ENCODE measurements around the gene FRY. TPM values are rescaled to one million over a fixed set of nuclear protein-coding genes. Genes with fewer than 3 reads are reported as not detected.

Gene FRY
- total RNA-seq, 2 experiments from 2014 or later, result 13.1 to 13.8 TPM

GRCh38 chr13:32136716-32137115 lies 105.1 kb downstream of the FRY start:
- ChIA-PET CTCF (interaction anchor here (1.3 kb wide), 1 partner anchor 29 kb away, joined by 3 read pairs; no protein-coding TSS in a partner anchor), POLR2A (no interaction called here)
- Mint-ChIP-seq H3K27ac (no peak overlapping the region), H3K4me1 (no peaks in the 10 kb centered on the region), H3K36me3 (ENCODE audit: low read depth) (peaks cover under 1% of the 10 kb centered on the region), H3K9me3 (no peaks in the 10 kb centered on the region), H3K27me3 (no peaks in the 10 kb centered on the region), H3K4me3 (no peak overlapping the region)
- DNase-seq, result no peak

DNA sequence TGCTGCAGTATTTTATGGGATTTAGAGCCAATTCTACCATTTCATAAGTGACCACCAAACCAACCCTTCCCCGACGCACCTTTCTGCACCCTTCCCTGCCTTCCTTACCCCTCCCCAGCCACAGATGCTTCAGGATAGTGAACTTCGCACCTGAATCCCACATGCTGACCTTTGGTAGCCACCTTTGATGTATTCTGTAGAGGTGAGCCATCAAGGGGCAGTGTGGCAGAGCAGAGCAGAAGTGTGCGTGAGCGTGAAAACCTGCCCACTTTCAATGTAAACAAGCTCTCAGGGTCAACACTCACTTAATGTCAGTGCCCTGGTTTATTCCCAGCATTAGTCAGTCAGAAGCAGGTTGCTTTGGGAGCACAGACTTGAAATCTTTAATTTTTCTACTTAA lies 107.7 kb downstream of the FRY start:
- CTCF ChIA-PET, result no interaction called here
- no peaks in the 10 kb centered on the region for H3K36me3 Mint-ChIP-seq (ENCODE audit: low read depth)
- no peak overlapping the region for H3K4me3 Mint-ChIP-seq
- no peaks in the 10 kb centered on the region for H3K9me3 Mint-ChIP-seq
- DNase-seq, result no peak
- H3K27me3 Mint-ChIP-seq, result no peaks in the 10 kb centered on the region
- H3K27ac Mint-ChIP-seq, result no peak overlapping the region
- POLR2A ChIA-PET, result no interaction called here
- no peaks in the 10 kb centered on the region for H3K4me1 Mint-ChIP-seq

- H3K27me3 Mint-ChIP-seq, result no peaks in the 10 kb centered on the region
- DNase-seq, result no peak
- no peak overlapping the region for H3K4me3 Mint-ChIP-seq
- ChIA-PET POLR2A (no interaction called here), CTCF (no interaction called here)
- no peaks in the 10 kb centered on the region for H3K9me3 Mint-ChIP-seq
- H3K36me3 Mint-ChIP-seq (ENCODE audit: low read depth), result no peaks in the 10 kb centered on the region
- no peak overlapping the region for H3K27ac Mint-ChIP-seq
- no peaks in the 10 kb centered on the region for H3K4me1 Mint-ChIP-seq
Observed at GRCh38 chr13:32140109-32140508, 108.5 kb downstream of the FRY start.

GRCh38 chr13:32141462-32141861 lies 109.9 kb downstream of the FRY start:
- Mint-ChIP-seq H3K4me3 (no peak overlapping the region), H3K36me3 (ENCODE audit: low read depth) (no peaks in the 10 kb centered on the region), H3K27ac (no peak overlapping the region), H3K27me3 (no peaks in the 10 kb centered on the region), H3K9me3 (no peaks in the 10 kb centered on the region), H3K4me1 (no peaks in the 10 kb centered on the region)
- ChIA-PET POLR2A (no interaction called here), CTCF (no interaction called here)
- no peak for DNase-seq

- POLR2A ChIA-PET, result no interaction called here
- CTCF ChIA-PET, result no interaction called here
- Mint-ChIP-seq H3K4me3 (no peak overlapping the region), H3K4me1 (no peaks in the 10 kb centered on the region), H3K36me3 (ENCODE audit: low read depth) (no peaks in the 10 kb centered on the region), H3K27me3 (no peaks in the 10 kb centered on the region), H3K27ac (no peak overlapping the region), H3K9me3 (no peaks in the 10 kb centered on the region)
- DNase-seq, result no peak
Observed at GRCh38 chr13:32142115-32142514, 110.5 kb downstream of the FRY start.

DNA sequence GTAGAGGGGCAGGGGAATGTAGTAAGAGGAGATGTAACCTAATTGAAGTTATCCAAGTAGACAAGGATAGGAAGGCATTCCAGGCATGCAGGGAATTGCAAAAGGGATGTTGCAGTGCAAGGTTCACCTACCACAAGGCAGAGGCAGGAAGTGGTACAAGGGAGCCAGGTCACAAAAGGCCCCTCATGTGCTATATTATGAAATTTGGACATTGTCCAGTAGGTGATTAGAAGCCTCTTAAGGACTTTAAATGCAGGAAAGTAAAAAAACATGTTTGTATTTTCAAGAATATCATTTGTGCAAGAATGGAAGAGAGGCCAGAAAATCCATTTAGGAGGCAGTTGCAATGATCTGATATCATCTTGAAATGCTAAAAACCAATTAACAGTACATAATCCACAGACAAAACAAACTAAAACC lies 111.4 kb downstream of the FRY start:
- ChIA-PET POLR2A (no interaction called here), CTCF (interaction anchor here (1.1 kb wide), 1 partner anchor 15 kb away, joined by 3 read pairs; no protein-coding TSS in a partner anchor)
- H3K9me3 Mint-ChIP-seq, result no peaks in the 10 kb centered on the region
- H3K4me1 Mint-ChIP-seq, result no peaks in the 10 kb centered on the region
- H3K27ac Mint-ChIP-seq, result no peak overlapping the region
- no peaks in the 10 kb centered on the region for H3K36me3 Mint-ChIP-seq (ENCODE audit: low read depth)
- no peak overlapping the region for H3K4me3 Mint-ChIP-seq
- no peak for DNase-seq
- no peaks in the 10 kb centered on the region for H3K27me3 Mint-ChIP-seq

GRCh38 chr13:32147193-32147592 lies 115.6 kb downstream of the FRY start:
- no peak for DNase-seq
- Mint-ChIP-seq H3K4me1 (no peaks in the 10 kb centered on the region), H3K27ac (no peak overlapping the region), H3K9me3 (no peaks in the 10 kb centered on the region), H3K27me3 (no peaks in the 10 kb centered on the region), H3K4me3 (no peak overlapping the region), H3K36me3 (ENCODE audit: low read depth) (no peaks in the 10 kb centered on the region)
- ChIA-PET CTCF (interaction anchor here (1.5 kb wide), 1 partner anchor 17 kb away, joined by 3 read pairs; no protein-coding TSS in a partner anchor), POLR2A (no interaction called here)

- no peaks in the 10 kb centered on the region for H3K27me3 Mint-ChIP-seq
- H3K36me3 Mint-ChIP-seq (ENCODE audit: low read depth), result no peaks in the 10 kb centered on the region
- ChIA-PET POLR2A (no interaction called here), CTCF (interaction anchor here (1.5 kb wide), 1 partner anchor 16 kb away, joined by 3 read pairs; no protein-coding TSS in a partner anchor)
- H3K4me3 Mint-ChIP-seq, result no peak overlapping the region
- H3K27ac Mint-ChIP-seq, result no peak overlapping the region
- DNase-seq, result no peak
- H3K9me3 Mint-ChIP-seq, result no peaks in the 10 kb centered on the region
- H3K4me1 Mint-ChIP-seq, result no peaks in the 10 kb centered on the region
Observed at GRCh38 chr13:32147976-32148375, 116.4 kb downstream of the FRY start.

DNA sequence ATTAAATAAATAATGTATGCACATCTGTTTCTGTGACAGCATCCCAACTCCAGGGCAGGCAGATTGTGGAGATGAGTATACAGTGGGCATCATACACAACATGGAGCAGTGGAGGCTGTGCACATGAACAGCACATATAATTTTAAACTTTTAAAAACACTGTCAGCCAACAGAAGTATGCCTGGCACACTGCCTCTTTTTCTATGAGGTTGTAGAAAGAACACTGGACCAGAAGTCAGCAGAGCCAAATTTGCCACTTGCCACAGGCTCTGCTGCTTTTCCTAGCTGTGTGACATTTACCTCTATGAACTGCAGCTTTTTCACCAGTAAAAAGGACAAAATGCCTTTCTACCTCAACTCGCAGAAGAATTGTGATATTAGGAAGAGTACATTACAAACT lies 118.7 kb downstream of the FRY start:
- Mint-ChIP-seq H3K27ac (no peak overlapping the region), H3K27me3 (no peaks in the 10 kb centered on the region), H3K4me1 (no peaks in the 10 kb centered on the region), H3K4me3 (no peak overlapping the region), H3K9me3 (no peaks in the 10 kb centered on the region), H3K36me3 (ENCODE audit: low read depth) (no peaks in the 10 kb centered on the region)
- no peak for DNase-seq
- CTCF ChIA-PET, result no interaction called here
- POLR2A ChIA-PET, result no interaction called here

DNA sequence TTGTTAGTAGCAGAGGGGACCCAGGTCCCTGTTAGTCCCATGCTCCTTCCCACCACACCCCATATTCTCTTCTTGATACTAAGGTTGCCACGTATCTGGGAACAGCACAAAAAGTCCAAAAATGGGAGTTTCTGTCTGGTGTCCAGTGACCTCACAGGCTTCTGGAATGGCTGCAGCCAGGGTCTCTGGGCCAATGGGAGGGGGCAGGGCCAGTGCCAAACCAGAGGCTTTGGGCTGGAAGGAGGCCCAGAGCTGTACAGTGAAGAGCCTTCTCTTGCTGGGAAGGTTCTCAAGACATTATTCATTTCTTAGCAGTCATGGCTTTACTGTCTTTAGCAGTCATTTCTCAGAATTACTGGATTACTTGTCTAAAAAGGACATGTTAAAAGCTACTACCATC lies 119.2 kb downstream of the FRY start:
- DNase-seq, result no peak
- Mint-ChIP-seq H3K27me3 (no peaks in the 10 kb centered on the region), H3K27ac (no peak overlapping the region), H3K9me3 (no peaks in the 10 kb centered on the region), H3K4me1 (no peaks in the 10 kb centered on the region), H3K4me3 (no peak overlapping the region), H3K36me3 (ENCODE audit: low read depth) (no peaks in the 10 kb centered on the region)
- CTCF ChIA-PET, result no interaction called here
- POLR2A ChIA-PET, result no interaction called here

DNA sequence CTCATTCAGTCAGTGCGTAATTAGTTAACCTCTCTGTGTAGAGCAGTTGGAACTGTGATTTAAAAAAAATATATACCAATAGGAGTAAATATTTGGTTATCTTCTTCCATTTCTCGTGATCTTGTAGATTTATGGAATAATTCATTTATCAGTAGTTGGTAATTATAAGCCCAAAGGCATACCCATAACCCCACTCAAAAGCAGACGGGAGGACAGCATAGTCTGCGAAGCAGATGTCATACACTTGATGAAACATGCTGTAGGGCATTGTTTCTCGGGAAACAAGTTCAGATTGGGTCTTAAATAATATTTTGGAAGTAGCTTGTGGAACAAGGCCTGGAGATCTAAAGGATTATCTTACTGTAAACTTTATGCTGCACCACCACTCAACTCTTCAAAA lies 119.7 kb downstream of the FRY start:
- Mint-ChIP-seq H3K4me3 (no peak overlapping the region), H3K4me1 (no peaks in the 10 kb centered on the region), H3K27me3 (no peaks in the 10 kb centered on the region), H3K9me3 (no peaks in the 10 kb centered on the region), H3K27ac (no peak overlapping the region), H3K36me3 (ENCODE audit: low read depth) (no peaks in the 10 kb centered on the region)
- CTCF ChIA-PET, result no interaction called here
- POLR2A ChIA-PET, result no interaction called here
- DNase-seq, result no peak

DNA sequence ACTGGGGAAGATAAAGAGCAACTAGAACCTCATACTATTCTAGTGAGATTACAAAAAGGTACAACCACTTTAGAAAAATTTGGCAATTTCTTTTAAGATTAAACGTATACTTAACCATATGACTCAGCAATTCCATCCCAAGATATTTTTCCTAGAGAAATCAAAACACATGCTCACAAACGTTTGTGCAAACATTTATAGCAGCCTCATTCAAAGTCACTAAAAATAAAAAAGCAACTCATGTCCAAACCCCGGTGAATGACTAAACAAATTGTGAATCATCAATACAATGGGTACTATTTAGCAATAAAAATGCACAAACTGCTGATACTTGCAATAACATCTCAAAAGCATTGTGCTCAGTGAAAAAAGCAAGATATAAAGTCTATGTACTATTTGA lies 121.5 kb downstream of the FRY start:
- Mint-ChIP-seq H3K36me3 (ENCODE audit: low read depth) (no peaks in the 10 kb centered on the region), H3K4me1 (no peaks in the 10 kb centered on the region), H3K4me3 (no peak overlapping the region), H3K27me3 (no peaks in the 10 kb centered on the region), H3K9me3 (no peaks in the 10 kb centered on the region), H3K27ac (no peak overlapping the region)
- no peak for DNase-seq
- CTCF ChIA-PET, result no interaction called here
- POLR2A ChIA-PET, result no interaction called here

GRCh38 chr13:32159137-32159869 lies 127.7 kb downstream of the FRY start:
- H3K4me1 Mint-ChIP-seq, result peaks cover 4% of the 10 kb centered on the region
- no peaks in the 10 kb centered on the region for H3K27me3 Mint-ChIP-seq
- no peaks in the 10 kb centered on the region for H3K9me3 Mint-ChIP-seq
- H3K4me3 Mint-ChIP-seq, result no peak overlapping the region
- H3K36me3 Mint-ChIP-seq (ENCODE audit: low read depth), result peaks cover 13% of the 10 kb centered on the region
- ChIA-PET POLR2A (no interaction called here), CTCF (interaction anchor here (0.6 kb wide), 1 partner anchor 164 kb away, joined by 4 read pairs; no protein-coding TSS in a partner anchor)
- no peak overlapping the region for H3K27ac Mint-ChIP-seq
- no peak for DNase-seq

- DNase-seq, result no peak
- Mint-ChIP-seq H3K4me1 (peaks cover 4% of the 10 kb centered on the region), H3K9me3 (no peaks in the 10 kb centered on the region), H3K27ac (no peak overlapping the region), H3K36me3 (ENCODE audit: low read depth) (peaks cover 13% of the 10 kb centered on the region), H3K4me3 (no peak overlapping the region), H3K27me3 (no peaks in the 10 kb centered on the region)
- ChIA-PET POLR2A (no interaction called here), CTCF (no interaction called here)
Observed at GRCh38 chr13:32162395-32163005, 130.9 kb downstream of the FRY start.
